OCI-LY1 (cell line): ENCODE data around the gene SLC28A2.

Experiments
- H2AFZ ChIP-seq: fragments of 200-600 bp; sonication (generic), shearing (Covaris generic); 2 replicates; pipeline ENCODE4 v1.6.0; 2014; ENCODE audit warnings: antibody characterized with exemption, mild to moderate bottlenecking, low read length
- H3F3A ChIP-seq: fragments of 200-600 bp; sonication (generic), shearing (Covaris generic); 2 replicates; pipeline ENCODE4 v1.6.0; 2014; ENCODE audit warnings: mild to moderate bottlenecking, antibody characterized with exemption, low read length, moderate library complexity; ENCODE audit not compliant: insufficient read depth
- H3K27ac ChIP-seq: fragments of 200-600 bp; sonication (generic); 2 replicates; pipeline ENCODE4 v1.5.1; 2014; ENCODE audit warnings: low read length, mixed run types, mild to moderate bottlenecking, low read depth; ENCODE audit not compliant: poor library complexity, severe bottlenecking
- H3K27me3 ChIP-seq: fragments of 200-600 bp; sonication (generic); 2 replicates; pipeline ENCODE4 v1.6.0; 2014; ENCODE audit warnings: antibody characterized with exemption, mild to moderate bottlenecking, low read length, moderate library complexity; ENCODE audit not compliant: insufficient read depth
- H3K36me3 ChIP-seq: fragments of 200-600 bp; sonication (generic); 2 replicates; pipeline ENCODE4 v1.6.1; 2014; ENCODE audit warnings: mild to moderate bottlenecking, antibody characterized with exemption, low read length, moderate library complexity, mixed read lengths; ENCODE audit not compliant: insufficient read depth
- H3K4me1 ChIP-seq: fragments of 200-600 bp; sonication (generic); 2 replicates; pipeline ENCODE4 v1.5.1; 2014; ENCODE audit warnings: mild to moderate bottlenecking, low read length, moderate library complexity; ENCODE audit not compliant: insufficient read depth, severe bottlenecking
- H3K4me2 ChIP-seq: fragments of 200-600 bp; sonication (generic), shearing (Covaris generic); 2 replicates; pipeline ENCODE4 v1.6.1; 2014; ENCODE audit warnings: low read length
- H3K4me3 ChIP-seq: fragments of 200-600 bp; sonication (generic); 2 replicates; pipeline ENCODE4 v1.5.1; 2014; ENCODE audit warnings: low read length, low read depth, mild to moderate bottlenecking, mixed read lengths; ENCODE audit not compliant: poor library complexity, severe bottlenecking
- H3K79me2 ChIP-seq: fragments of 200-600 bp; shearing (Covaris generic); 2 replicates; pipeline ENCODE4 v1.6.1; 2016; ENCODE audit warnings: mixed run types, low read length, mixed read lengths; ENCODE audit not compliant: insufficient read depth
- H3K9ac ChIP-seq: fragments of 200-600 bp; sonication (generic), shearing (Covaris generic); 2 replicates; pipeline ENCODE4 v1.6.1; 2014; ENCODE audit warnings: mild to moderate bottlenecking, low read length, mixed read lengths
- H3K9me2 ChIP-seq: fragments of 200-600 bp; sonication (generic), shearing (Covaris generic); 2 replicates; pipeline ENCODE4 v1.6.1; 2014; ENCODE audit warnings: low read depth, mild to moderate bottlenecking, low read length, mixed read lengths
- H3K9me3 ChIP-seq: fragments of 200-600 bp; shearing (Covaris generic); 2 replicates; pipeline ENCODE4 v1.6.1; 2014; ENCODE audit warnings: low read length, mixed read lengths
- H4K20me1 ChIP-seq: fragments of 200-600 bp; sonication (generic), shearing (Covaris generic); 2 replicates; pipeline ENCODE4 v1.6.0; 2016; ENCODE audit warnings: mild to moderate bottlenecking, low read length; ENCODE audit not compliant: insufficient read depth
- CTCF ChIP-seq: fragments of 200-600 bp; sonication (generic), shearing (Covaris generic); IDR thresholded peaks from 2 replicates; pipeline ENCODE4 v1.5.1; 2017; ENCODE audit warnings: mild to moderate bottlenecking, antibody characterized with exemption, low read length, moderate library complexity, mixed read lengths
- EZH2 ChIP-seq: fragments of 200-600 bp; sonication (generic), shearing (Covaris generic); IDR thresholded peaks from 2 replicates; pipeline ENCODE4 v1.8.0; 2017; ENCODE audit warnings: borderline replicate concordance, mixed run types, mild to moderate bottlenecking, antibody characterized with exemption, low read length, moderate library complexity, mixed read lengths

Gene SLC28A2

GRCh38 chr15:45262906-45263461 is 10.9 kb downstream of the SLC28A2 start:
- TF ChIP-seq EZH2: no peak
- TF ChIP-seq CTCF: no peak
- no peak overlapping the region for H2AFZ ChIP-seq
- H3K27me3 ChIP-seq: no peaks in the 10 kb centered on the region
- H3K4me3 ChIP-seq: no peak overlapping the region
- no peak overlapping the region for H3K27ac ChIP-seq
- H3K4me1 ChIP-seq: no peaks in the 10 kb centered on the region
- no peak overlapping the region for H3K4me2 ChIP-seq
- H3K9me3 ChIP-seq: no peaks in the 10 kb centered on the region
- no peak overlapping the region for H3K9ac ChIP-seq
- H3F3A ChIP-seq: no peaks in the 10 kb centered on the region
- H3K79me2 ChIP-seq: no peaks in the 10 kb centered on the region
- H4K20me1 ChIP-seq: no peaks in the 10 kb centered on the region
- H3K36me3 ChIP-seq: no peaks in the 10 kb centered on the region
- H3K9me2 ChIP-seq: no peaks in the 10 kb centered on the region

- H3K36me3 ChIP-seq: no peaks in the 10 kb centered on the region
- no peaks in the 10 kb centered on the region for H3K27me3 ChIP-seq
- H4K20me1 ChIP-seq: no peaks in the 10 kb centered on the region
- H3K79me2 ChIP-seq: no peaks in the 10 kb centered on the region
- H3K4me1 ChIP-seq: no peaks in the 10 kb centered on the region
- no peaks in the 10 kb centered on the region for H3K9me3 ChIP-seq
- no peak for TF ChIP-seq EZH2
- TF ChIP-seq CTCF: no peak
- no peak overlapping the region for H3K4me3 ChIP-seq
- H3F3A ChIP-seq: no peaks in the 10 kb centered on the region
- H2AFZ ChIP-seq: no peak overlapping the region
- no peak overlapping the region for H3K9ac ChIP-seq
- no peaks in the 10 kb centered on the region for H3K9me2 ChIP-seq
- no peak overlapping the region for H3K27ac ChIP-seq
- no peak overlapping the region for H3K4me2 ChIP-seq
These were observed 11.8 kb downstream of the SLC28A2 start for GRCh38 chr15:45263854-45264253.

DNA sequence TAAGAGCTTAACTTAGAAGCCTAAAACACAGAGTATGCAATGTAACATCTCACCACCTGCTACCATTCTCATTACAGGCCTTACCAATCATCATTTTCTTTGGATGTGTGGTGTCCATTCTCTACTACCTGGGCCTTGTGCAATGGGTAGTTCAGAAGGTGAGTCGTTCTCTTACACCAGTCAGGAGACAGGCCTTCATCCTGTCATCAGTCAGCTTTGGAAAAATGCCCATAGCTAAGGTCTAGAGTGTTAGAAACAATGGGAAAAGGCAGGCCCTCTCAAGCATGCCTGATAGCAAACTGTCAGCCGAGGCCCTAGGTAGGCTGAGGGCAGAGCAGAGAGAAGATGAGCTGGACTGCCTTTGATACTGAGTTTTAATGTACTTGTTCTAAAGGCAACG is 13.5 kb downstream of the SLC28A2 start:
- H3K4me2 ChIP-seq: no peak overlapping the region
- no peaks in the 10 kb centered on the region for H3F3A ChIP-seq
- no peak overlapping the region for H3K9ac ChIP-seq
- H3K9me2 ChIP-seq: no peaks in the 10 kb centered on the region
- H4K20me1 ChIP-seq: no peaks in the 10 kb centered on the region
- no peaks in the 10 kb centered on the region for H3K27me3 ChIP-seq
- no peaks in the 10 kb centered on the region for H3K79me2 ChIP-seq
- H3K36me3 ChIP-seq: no peaks in the 10 kb centered on the region
- H2AFZ ChIP-seq: no peak overlapping the region
- H3K9me3 ChIP-seq: no peaks in the 10 kb centered on the region
- no peak for TF ChIP-seq EZH2
- TF ChIP-seq CTCF: no peak
- no peak overlapping the region for H3K4me3 ChIP-seq
- H3K27ac ChIP-seq: no peak overlapping the region
- no peaks in the 10 kb centered on the region for H3K4me1 ChIP-seq
